H1 (cell line): ENCODE measurements around the gene SUSD6. TPM values are rescaled to one million over a fixed set of nuclear protein-coding genes. Genes with fewer than 3 reads are reported as not detected.

ENCODE experiments used
- FOSL1 ChIP-seq: IDR thresholded peaks from 2 replicates; pipeline ENCODE4 v1.6.1; 2011; ENCODE audit warnings: mild to moderate bottlenecking, low read depth, low read length, moderate library complexity; ENCODE audit not compliant: insufficient read depth
- SP1 ChIP-seq: IDR thresholded peaks from 2 replicates; pipeline ENCODE4 v1.6.1; 2011; ENCODE audit warnings: low read depth, low read length
- polyA plus RNA-seq, 7 experiments: library from polyadenylated mRNA; depleted of rRNA in 3 of 7; stranded (reverse) in 5 of 7; unstranded in 2 of 7; fragments of >200 nt in 5 of 7; fragments of 200-250 nt in 2 of 7; gene quantifications; 1 replicate in 5 of 7; 2 replicates in 1 of 7; 4 replicates in 1 of 7; pipeline versions ENCODE4 v1.2.1 to v1.2.3, GENCODE V29; 2011 to 2013; ENCODE audit warnings: missing spikeins in 2 of 7, mixed read lengths in 2 of 7
- total RNA-seq: library from RNA; stranded (reverse); fragmentation: NEBNext Ultra II Directional; extraction: Animal tissue kit (Norgen Biotek cat#: 25700); gene quantifications from 2 replicates; pipeline ENCODE4 v1.2.1, GENCODE V29; 2021

The SUSD6 gene
- total and polyA plus RNA-seq, 2 of the 8 experiments (the other 6 are each of a cell fraction or from before 2014, with no cell fraction given) = 3.0 to 3.8 TPM

GRCh38 chr14:69687606-69688298 is 76.4 kb downstream of the SUSD6 start (continued):
- no peak for TF ChIP-seq FOSL1
- no peak for TF ChIP-seq SP1
